SW 1271 (cell line): ENCODE results near the gene VHLL.

ENCODE experiments used
- DNase-seq, 2 experiments: peaks; one replicate each; lab custom pipeline; 2025; lab: John Stamatoyannopoulos, UW

Gene VHLL

GRCh38 chr1:156257711-156258110 is 41.4 kb downstream of the VHLL start:
- DNase-seq = no peak

DNA sequence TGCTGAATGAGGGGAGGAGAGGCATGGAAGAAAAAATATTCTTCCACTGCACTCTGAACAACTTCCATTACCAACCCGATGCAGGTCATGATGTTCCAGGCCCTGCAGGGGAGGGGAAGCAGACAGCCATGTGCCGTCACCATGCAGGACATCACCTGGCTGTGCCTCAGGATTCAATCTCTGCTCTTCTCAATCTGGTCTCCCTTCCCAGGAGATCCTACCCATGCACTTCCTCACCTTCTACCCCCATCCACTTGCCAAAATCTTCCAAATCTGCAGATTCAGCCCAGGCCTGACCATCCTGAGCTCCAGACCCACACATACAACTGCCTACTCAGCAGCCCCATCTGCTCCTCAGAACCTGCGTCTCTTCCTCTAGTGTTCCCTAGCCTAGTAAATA is 45.5 kb downstream of the VHLL start:
- DNase-seq = no peak

DNA sequence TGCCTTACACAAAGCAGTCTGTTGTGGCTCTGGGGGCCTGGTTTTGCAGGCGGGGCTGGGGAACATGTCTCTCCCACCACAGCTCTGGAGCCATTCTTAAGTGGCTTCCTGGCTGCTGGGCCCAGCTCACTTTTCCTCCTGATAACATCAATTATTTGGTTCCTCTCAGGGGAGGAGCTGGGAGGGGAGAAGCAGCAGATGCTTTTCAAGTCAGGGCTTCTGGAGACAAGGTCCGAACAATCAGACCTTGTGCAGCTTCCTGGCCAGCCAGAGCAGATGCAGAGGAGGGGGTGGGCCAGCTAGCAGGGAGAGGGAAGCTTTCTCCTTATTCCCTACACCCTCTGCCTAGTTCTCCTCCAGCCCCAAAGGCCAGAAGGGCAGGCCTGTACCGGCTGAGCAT is 47.6 kb downstream of the VHLL start:
- DNase-seq = no peak

DNA sequence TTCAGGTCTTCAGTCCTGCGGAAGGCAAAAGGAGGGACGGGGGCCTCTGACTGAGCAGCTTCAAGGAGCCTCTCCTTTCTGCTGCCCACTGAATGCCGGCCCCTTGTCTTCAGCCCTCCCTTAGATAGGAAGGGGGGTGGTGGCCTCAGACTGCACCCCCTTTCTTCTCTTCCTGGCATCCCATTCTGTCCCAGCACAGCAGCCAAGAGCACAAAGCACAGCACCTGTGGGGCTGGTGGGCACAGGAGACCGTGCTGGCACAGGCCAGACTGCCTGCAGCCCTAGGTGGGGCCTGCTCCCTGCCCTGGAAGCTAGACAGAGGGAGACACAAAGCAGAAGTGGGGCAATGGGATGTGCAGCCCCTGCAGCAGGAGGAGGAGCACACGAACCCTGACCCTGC is 49.5 kb downstream of the VHLL start:
- no peak for DNase-seq
